Lung (tissue), 12 donors: ENCODE data around the gene TSC22D1. TPM values are rescaled to one million over a fixed set of nuclear protein-coding genes. Genes with fewer than 3 reads are reported as not detected.
A peak's percentile ranks its signal among the peaks of the same experiment; 100 is the strongest.

Experiments
- ATAC-seq: fragments of 200-7000 bp; cut with Tn5 transposase; one replicate; pipeline ENCODE4 v1.9.1; 2020; ENCODE audit warnings: moderate number of reproducible peaks; ENCODE audit not compliant: insufficient read depth, low FRiP score
- DNase-seq, 3 donors: peaks; one replicate each; pipeline ENCODE4 v3.0.0-alpha.2; 2013 to 2017
- H3K27ac ChIP-seq, 2 donors: one replicate each; pipeline ENCODE4 v1.5.1; 2013; ENCODE audit warnings: mild to moderate bottlenecking in 2 of 2, moderate library complexity in 2 of 2, control low read depth in 1 of 2, inconsistent platforms in 1 of 2, low read depth in 1 of 2, low read length in 1 of 2
- H3K27me3 ChIP-seq, 3 donors: one replicate each; pipeline ENCODE4 v1.5.1; 2013; ENCODE audit warnings: low read length in 2 of 3; ENCODE audit not compliant: control insufficient read depth in 3 of 3, insufficient read depth in 3 of 3
- H3K36me3 ChIP-seq, 4 donors: one replicate each; pipeline ENCODE4 v1.5.1; 2013; ENCODE audit warnings: low read length in 4 of 4, mild to moderate bottlenecking in 1 of 4, moderate library complexity in 1 of 4; ENCODE audit not compliant: control insufficient read depth in 4 of 4, insufficient read depth in 4 of 4
- H3K4me1 ChIP-seq, 5 donors: one replicate each; pipeline ENCODE4 v1.5.1; 2013; ENCODE audit warnings: low read length in 5 of 5, mild to moderate bottlenecking in 2 of 5, moderate library complexity in 1 of 5; ENCODE audit not compliant: control insufficient read depth in 5 of 5, insufficient read depth in 5 of 5
- H3K4me3 ChIP-seq: one replicate; pipeline ENCODE4 v1.5.1; 2013; ENCODE audit warnings: mild to moderate bottlenecking, control low read depth, moderate library complexity
- H3K9ac ChIP-seq, 2 donors: one replicate each; pipeline ENCODE4 v1.5.1; 2013; ENCODE audit warnings: low read length in 2 of 2, control low read depth in 1 of 2; ENCODE audit not compliant: insufficient read depth in 1 of 2
- H3K9me3 ChIP-seq, 4 donors: one replicate each; pipeline ENCODE4 v1.5.1; 2013; ENCODE audit warnings: low read length in 3 of 4, mild to moderate bottlenecking in 1 of 4, moderate library complexity in 1 of 4; ENCODE audit not compliant: control insufficient read depth in 4 of 4, insufficient read depth in 3 of 4
- CTCF ChIP-seq: IDR thresholded peaks from 2 replicates; pipeline ENCODE4 v1.5.1; 2012; ENCODE audit warnings: mild to moderate bottlenecking; ENCODE audit errors: control extremely low read depth, extremely low read depth
- WGBS, 2 donors: extraction: QIAGEN DNeasy Blood & Tissue Kit; methylation state at CpG; one replicate each; pipeline ENCODE4 v1.1.7; 2013; 5-methylcytosine and 5-hydroxymethylcytosine counted together
- polyA plus RNA-seq, 2 donors: library from polyadenylated mRNA; stranded (reverse); fragments of 200-250 nt; gene quantifications; one replicate each; pipeline ENCODE4 v1.2.1, GENCODE V29; 2013
- total RNA-seq, 2 donors: library from RNA; depleted of rRNA in 1 of 2; stranded (reverse); fragments of >200 nt in 1 of 2; gene quantifications; one replicate each; pipeline ENCODE4 v1.2.1, GENCODE V29; 2014 to 2021
- donor health status: control.
- donor health status: control.
- donor health status: Bipolar disorder and iron deficiency.
- donor health status: healthy.
- donor health status: DM: yes; HTN: yes; CAD: no.

TSC22D1 gene
- total and polyA plus RNA-seq, 4 donors = 77.0 to 179 (median 123) TPM

- ATAC-seq (no peak), DNase-seq (no peak)
- H3K36me3 ChIP-seq = no peaks in the 10 kb centered on the region
- H3K9ac ChIP-seq = no peak overlapping the region
- TF ChIP-seq CTCF = no peak
- peaks cover 0 to 1% (median 0%) of the 10 kb centered on the region in 4 donors for H3K9me3 ChIP-seq
- 74 to 83% methylated on average over 7 of the region's 7 CpGs for WGBS, 2 donors
- no peak overlapping the region for H3K4me3 ChIP-seq
- H3K27me3 ChIP-seq = no peaks in the 10 kb centered on the region
- H3K27ac ChIP-seq = no peak overlapping the region
- peaks cover 0 to 5% (median 2%) of the 10 kb centered on the region in 5 donors for H3K4me1 ChIP-seq
Observed at GRCh38 chr13:44386913-44387556, 189.1 kb downstream of the TSC22D1 start.

GRCh38 chr13:44385847-44386246 is 190.3 kb downstream of the TSC22D1 start:
- no peaks in the 10 kb centered on the region for H3K27me3 ChIP-seq
- no peak overlapping the region for H3K9ac ChIP-seq
- WGBS, 2 donors = 81 to 85% methylated on average over 6 of the region's 6 CpGs
- TF ChIP-seq CTCF = no peak
- DNase-seq = no peak
- no peak overlapping the region for H3K4me3 ChIP-seq
- H3K4me1 ChIP-seq = peaks cover 0 to 5% (median 2%) of the 10 kb centered on the region in 5 donors
- H3K36me3 ChIP-seq = peaks cover 0 to 1% (median 0%) of the 10 kb centered on the region in 4 donors
- no peak for ATAC-seq
- no peak overlapping the region for H3K27ac ChIP-seq
- H3K9me3 ChIP-seq = peaks cover 0 to 1% (median 0%) of the 10 kb centered on the region in 4 donors

- no peak for TF ChIP-seq CTCF
- H3K4me3 ChIP-seq = no peak overlapping the region
- peaks cover 0 to 4% (median 0%) of the 10 kb centered on the region in 4 donors for H3K36me3 ChIP-seq
- peaks cover 0 to 1% (median 0%) of the 10 kb centered on the region in 4 donors for H3K9me3 ChIP-seq
- no peaks in the 10 kb centered on the region for H3K27me3 ChIP-seq
- no peak overlapping the region for H3K9ac ChIP-seq
- ATAC-seq = no peak
- DNase-seq = peak in 1 of 3 donors; percentile 50
- WGBS, 2 donors = 97% methylated on average over 3 of the region's 3 CpGs
- no peak overlapping the region for H3K27ac ChIP-seq
- H3K4me1 ChIP-seq = peaks cover 0 to 5% (median 2%) of the 10 kb centered on the region in 5 donors
Observed at GRCh38 chr13:44385401-44385800, 190.7 kb downstream of the TSC22D1 start.
